IMR-90 (cell line): ENCODE data around the gene TNRC6B. TPM values are rescaled to one million over a fixed set of nuclear protein-coding genes. Genes with fewer than 3 reads are reported as not detected.

Experiments
- ATAC-seq: fragments of 200-7000 bp; cut with Tn5 transposase; 2 replicates; pipeline ENCODE4 v1.9.1; 2020; ENCODE audit warnings: low read depth, mild to moderate bottlenecking, moderate library complexity
- BruUV-seq: library from RNA; stranded (reverse); fragments of 400-500 nt; replicated peaks from 2 replicates; lab custom pipeline; 2021; lab: Mats Ljungman, UMichigan
- CTCF ChIA-PET: fragments of 300-600 bp; formaldehyde crosslinking; extraction: SDS; loops from one replicate; lab custom pipeline; 2021; ENCODE audit warnings: antibody characterized with exemption; lab: Yijun Ruan, JAX
- POLR2A ChIA-PET: fragments of 300-600 bp; sonication (Branson Sonifier 250); formaldehyde crosslinking; loops from one replicate; lab custom pipeline; 2022; ENCODE audit warnings: antibody characterized with exemption; ENCODE audit not compliant: unreplicated experiment; lab: Charles Lee
- DNase-seq: peaks from one replicate; pipeline ENCODE4 v3.0.0; 2013
- H2AFZ ChIP-seq: replicated peaks from 2 replicates; pipeline ENCODE3; 2013; ENCODE audit warnings: low read length, mild to moderate bottlenecking; ENCODE audit not compliant: poor library complexity
- H2AK5ac ChIP-seq: 2 replicates; pipeline ENCODE4 v1.6.1; 2013; ENCODE audit warnings: low read depth, low read length, inconsistent platforms
- H2AK9ac ChIP-seq: replicated peaks from 2 replicates; pipeline ENCODE3; 2013; ENCODE audit warnings: mild to moderate bottlenecking, low read depth, low read length, moderate library complexity; ENCODE audit not compliant: poor library complexity
- H2BK120ac ChIP-seq: 2 replicates; pipeline ENCODE4 v1.6.1; 2013; ENCODE audit warnings: low read depth, low read length, inconsistent platforms
- H2BK15ac ChIP-seq: 3 replicates; pipeline ENCODE4 v1.6.1; 2013; ENCODE audit warnings: low read depth, low read length, inconsistent platforms
- H2BK20ac ChIP-seq: 2 replicates; pipeline ENCODE4 v1.6.1; 2013; ENCODE audit warnings: low read depth, mild to moderate bottlenecking, inconsistent platforms, low read length, moderate library complexity
- H2BK5ac ChIP-seq: 2 replicates; pipeline ENCODE4 v1.6.1; 2013; ENCODE audit warnings: mild to moderate bottlenecking, low read depth, low read length, inconsistent platforms; ENCODE audit not compliant: poor library complexity, severe bottlenecking
- H3K14ac ChIP-seq: replicated peaks from 2 replicates; pipeline ENCODE4 v1.6.1; 2013; ENCODE audit warnings: low read depth, low read length, inconsistent platforms
- H3K18ac ChIP-seq: 2 replicates; pipeline ENCODE4 v1.6.1; 2013; ENCODE audit warnings: low read depth, low read length, control low read depth
- H3K23ac ChIP-seq: 2 replicates; pipeline ENCODE4 v1.6.1; 2013; ENCODE audit warnings: low read depth, low read length, inconsistent platforms
- H3K27ac ChIP-seq: 2 replicates; pipeline ENCODE4 v1.5.1; 2013; ENCODE audit warnings: mild to moderate bottlenecking, control low read depth, low read length; ENCODE audit not compliant: insufficient read depth
- H3K27me3 ChIP-seq: 2 replicates; pipeline ENCODE4 v1.6.1; 2013; ENCODE audit warnings: low read length; ENCODE audit not compliant: control insufficient read depth, insufficient read depth
- H3K36me3 ChIP-seq: 2 replicates; pipeline ENCODE4 v1.6.1; 2013; ENCODE audit warnings: low read length, mixed read lengths; ENCODE audit not compliant: control insufficient read depth, insufficient read depth
- H3K4ac ChIP-seq: 2 replicates; pipeline ENCODE4 v1.6.1; 2013; ENCODE audit warnings: low read depth, low read length, inconsistent platforms
- H3K4me1 ChIP-seq: 2 replicates; pipeline ENCODE4 v1.6.1; 2013; ENCODE audit warnings: low read length, mixed read lengths; ENCODE audit not compliant: control insufficient read depth, insufficient read depth
- H3K4me2 ChIP-seq: 2 replicates; pipeline ENCODE4 v1.6.1; 2013; ENCODE audit warnings: low read depth, mild to moderate bottlenecking, control low read depth, low read length, moderate library complexity
- H3K4me3 ChIP-seq: 2 replicates; pipeline ENCODE4 v1.5.1; 2013; ENCODE audit warnings: low read depth, mild to moderate bottlenecking, control low read depth, low read length, moderate library complexity; ENCODE audit not compliant: insufficient read depth
- H3K56ac ChIP-seq: 2 replicates; pipeline ENCODE4 v1.6.1; 2013; ENCODE audit warnings: low read length, inconsistent platforms; ENCODE audit not compliant: insufficient read depth; ENCODE audit errors: extremely low read depth
- H3K79me1 ChIP-seq, 2 experiments: 2 replicates each; pipeline ENCODE4 v1.6.1; 2013; ENCODE audit warnings: low read length in 2 of 2, inconsistent platforms in 1 of 2, low read depth in 1 of 2
- H3K9ac ChIP-seq: 2 replicates; pipeline ENCODE4 v1.6.1; 2013; ENCODE audit warnings: low read depth, low read length, control low read depth
- H3K9me1 ChIP-seq: 2 replicates; pipeline ENCODE4 v1.6.1; 2013; ENCODE audit warnings: low read length, inconsistent platforms; ENCODE audit not compliant: insufficient read depth
- H3K9me3 ChIP-seq: 2 replicates; pipeline ENCODE4 v1.6.1; 2013; ENCODE audit warnings: low read length; ENCODE audit not compliant: control insufficient read depth, insufficient read depth
- H4K20me1 ChIP-seq: 2 replicates; pipeline ENCODE4 v1.6.1; 2013; ENCODE audit warnings: low read length, inconsistent platforms; ENCODE audit not compliant: insufficient read depth
- H4K5ac ChIP-seq: 2 replicates; pipeline ENCODE4 v1.6.1; 2013; ENCODE audit warnings: mild to moderate bottlenecking, low read depth, low read length, control low read depth
- H4K8ac ChIP-seq, 2 experiments: 2 replicates each; pipeline ENCODE4 v1.6.1; 2013; ENCODE audit warnings: low read depth in 2 of 2, low read length in 2 of 2, control low read depth in 1 of 2, inconsistent platforms in 1 of 2
- H4K91ac ChIP-seq: 2 replicates; pipeline ENCODE4 v1.6.1; 2013; ENCODE audit warnings: low read depth, low read length, inconsistent platforms; ENCODE audit not compliant: insufficient read depth
- CHD1 ChIP-seq: IDR thresholded peaks from 2 replicates; pipeline ENCODE4 v1.6.1; 2012; ENCODE audit warnings: low read depth, low read length, improper control_type of control experiment
- MAZ ChIP-seq: IDR thresholded peaks from 2 replicates; pipeline ENCODE4 v1.6.1; 2012; ENCODE audit warnings: low read depth, mild to moderate bottlenecking, low read length, improper control_type of control experiment, moderate library complexity, borderline replicate concordance
- RAD21 ChIP-seq: IDR thresholded peaks from 2 replicates; pipeline ENCODE4 v1.6.1; 2012; ENCODE audit warnings: low read length, improper control_type of control experiment
- dilution Hi-C: fragments of 300-500 bp; cut with HindIII; formaldehyde crosslinking; loops from one replicate; pipeline ENCODE4 v1.14.3; 2018; ENCODE audit warnings: low sequenced_read_pairs; ENCODE audit not compliant: unreplicated experiment
- in situ Hi-C: fragments of 300-500 bp; cut with MboI; formaldehyde crosslinking; loops from 3 replicates; pipeline ENCODE4 v1.14.3; 2019; ENCODE audit warnings: low sequenced_read_pairs, inconsistent platforms, mixed read lengths
- intact Hi-C: fragments of 100-400 bp; cut with micrococcal nuclease; formaldehyde crosslinking; loops from 2 replicates; pipeline ENCODE4 v1.10.0; 2022
- polyA plus RNA-seq, 3 experiments: library from polyadenylated mRNA; depleted of rRNA; stranded (reverse); fragments of >200 nt; gene quantifications; 2 replicates each; pipeline ENCODE4 v1.2.3, GENCODE V29; 2012; ENCODE audit warnings: low replicate concordance in 1 of 3
- total RNA-seq: library from RNA; depleted of rRNA; stranded (reverse); fragments of >200 nt; gene quantifications from 2 replicates; pipeline ENCODE4 v1.2.3, GENCODE V29; 2012
- TF ChIP-seq, protein P1 (sequence below): conservative IDR thresholded peaks from 2 replicates; pipeline ENCODE4 v1.5.1; 2012; ENCODE audit warnings: mild to moderate bottlenecking, low read depth, low read length, improper control_type of control experiment

TNRC6B gene
- total and polyA plus RNA-seq, 2 of the 4 experiments (the other 2 are of a cell fraction): 3.9 to 17.0 TPM

- ATAC-seq (no peak), DNase-seq (no peak)
- in situ Hi-C loops (no loop called here), intact Hi-C loops (no loop called here), dilution Hi-C loops (no loop called here)
- no peak overlapping the region for H3K14ac ChIP-seq
- no TSS peak for BruUV-seq
- no peak overlapping the region for H2AFZ ChIP-seq
- H3K4ac ChIP-seq: no peak overlapping the region
- H2AK9ac ChIP-seq: no peak overlapping the region
- no peaks in the 10 kb centered on the region for H3K79me1 ChIP-seq
- no peak overlapping the region for H3K9ac ChIP-seq
- H3K27ac ChIP-seq: no peak overlapping the region
- CTCF ChIA-PET: no interaction called here
- H4K91ac ChIP-seq: no peak overlapping the region
- H3K4me2 ChIP-seq: no peak overlapping the region
- H3K23ac ChIP-seq: no peak overlapping the region
- no peak overlapping the region for H3K4me3 ChIP-seq
- no peak overlapping the region for H3K18ac ChIP-seq
- no peaks in the 10 kb centered on the region for H4K20me1 ChIP-seq
- H2BK15ac ChIP-seq: no peak overlapping the region
- no peak overlapping the region for H2BK120ac ChIP-seq
- H3K4me1 ChIP-seq: no peaks in the 10 kb centered on the region; the same call in 1 of the 2 replicates
- no peaks in the 10 kb centered on the region; the same call in 1 of the 2 replicates for H3K9me1 ChIP-seq
- H2BK20ac ChIP-seq: no peak overlapping the region
- POLR2A ChIA-PET: no interaction called here
- no peak for TF ChIP-seq CHD1
- TF ChIP-seq, protein P1, sequence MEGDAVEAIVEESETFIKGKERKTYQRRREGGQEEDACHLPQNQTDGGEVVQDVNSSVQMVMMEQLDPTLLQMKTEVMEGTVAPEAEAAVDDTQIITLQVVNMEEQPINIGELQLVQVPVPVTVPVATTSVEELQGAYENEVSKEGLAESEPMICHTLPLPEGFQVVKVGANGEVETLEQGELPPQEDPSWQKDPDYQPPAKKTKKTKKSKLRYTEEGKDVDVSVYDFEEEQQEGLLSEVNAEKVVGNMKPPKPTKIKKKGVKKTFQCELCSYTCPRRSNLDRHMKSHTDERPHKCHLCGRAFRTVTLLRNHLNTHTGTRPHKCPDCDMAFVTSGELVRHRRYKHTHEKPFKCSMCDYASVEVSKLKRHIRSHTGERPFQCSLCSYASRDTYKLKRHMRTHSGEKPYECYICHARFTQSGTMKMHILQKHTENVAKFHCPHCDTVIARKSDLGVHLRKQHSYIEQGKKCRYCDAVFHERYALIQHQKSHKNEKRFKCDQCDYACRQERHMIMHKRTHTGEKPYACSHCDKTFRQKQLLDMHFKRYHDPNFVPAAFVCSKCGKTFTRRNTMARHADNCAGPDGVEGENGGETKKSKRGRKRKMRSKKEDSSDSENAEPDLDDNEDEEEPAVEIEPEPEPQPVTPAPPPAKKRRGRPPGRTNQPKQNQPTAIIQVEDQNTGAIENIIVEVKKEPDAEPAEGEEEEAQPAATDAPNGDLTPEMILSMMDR: no peak
- TF ChIP-seq RAD21: no peak
- TF ChIP-seq MAZ: no peak
- H2BK5ac ChIP-seq: no peak overlapping the region
- no peak overlapping the region for H4K8ac ChIP-seq
- no peak overlapping the region for H3K56ac ChIP-seq
- H3K36me3 ChIP-seq: no peaks in the 10 kb centered on the region
- no peaks in the 10 kb centered on the region for H3K9me3 ChIP-seq
- no peak overlapping the region for H2AK5ac ChIP-seq
- no peaks in the 10 kb centered on the region for H3K27me3 ChIP-seq
- H4K5ac ChIP-seq: no peak overlapping the region
Observed at GRCh38 chr22:40138866-40139265, 38.9 kb upstream of the TNRC6B start.
